Measurements from ENCODE around the gene RIBC2.
"Not testable (repeated sequence)": the region's sequence is repeated elsewhere in the genome, so short reads cannot be mapped to it uniquely, and the experiment has no call there.

RIBC2 gene

DNA sequence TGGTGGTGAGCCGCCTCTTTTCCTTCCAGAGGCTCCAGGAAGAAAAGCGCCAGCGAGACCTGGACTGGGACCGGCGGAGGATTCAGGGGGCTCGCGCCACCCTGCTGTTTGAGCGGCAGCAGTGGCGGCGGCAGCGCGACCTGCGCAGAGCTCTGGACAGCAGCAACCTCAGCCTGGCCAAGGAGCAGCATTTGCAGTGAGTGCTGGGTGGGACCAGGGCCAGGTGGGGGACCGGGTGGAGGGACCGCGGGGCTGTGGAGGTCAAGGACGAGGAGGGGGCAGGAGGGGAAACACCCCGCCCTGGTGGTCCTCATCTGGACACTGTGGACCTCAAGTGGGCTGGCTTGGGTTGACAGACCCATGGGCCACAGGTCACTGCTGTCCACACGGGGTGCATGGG lies 17.4 kb downstream of the RIBC2 start:
- no peak overlapping the region for H3K4me2 ChIP-seq (ENCODE audit: low read length)
- TF ChIP-seq, protein P1, sequence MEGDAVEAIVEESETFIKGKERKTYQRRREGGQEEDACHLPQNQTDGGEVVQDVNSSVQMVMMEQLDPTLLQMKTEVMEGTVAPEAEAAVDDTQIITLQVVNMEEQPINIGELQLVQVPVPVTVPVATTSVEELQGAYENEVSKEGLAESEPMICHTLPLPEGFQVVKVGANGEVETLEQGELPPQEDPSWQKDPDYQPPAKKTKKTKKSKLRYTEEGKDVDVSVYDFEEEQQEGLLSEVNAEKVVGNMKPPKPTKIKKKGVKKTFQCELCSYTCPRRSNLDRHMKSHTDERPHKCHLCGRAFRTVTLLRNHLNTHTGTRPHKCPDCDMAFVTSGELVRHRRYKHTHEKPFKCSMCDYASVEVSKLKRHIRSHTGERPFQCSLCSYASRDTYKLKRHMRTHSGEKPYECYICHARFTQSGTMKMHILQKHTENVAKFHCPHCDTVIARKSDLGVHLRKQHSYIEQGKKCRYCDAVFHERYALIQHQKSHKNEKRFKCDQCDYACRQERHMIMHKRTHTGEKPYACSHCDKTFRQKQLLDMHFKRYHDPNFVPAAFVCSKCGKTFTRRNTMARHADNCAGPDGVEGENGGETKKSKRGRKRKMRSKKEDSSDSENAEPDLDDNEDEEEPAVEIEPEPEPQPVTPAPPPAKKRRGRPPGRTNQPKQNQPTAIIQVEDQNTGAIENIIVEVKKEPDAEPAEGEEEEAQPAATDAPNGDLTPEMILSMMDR (IDR thresholded peaks at IDR 0.05): no peak
- no peaks in the 10 kb centered on the region for H3K36me3 ChIP-seq (ENCODE audit: control insufficient read depth, insufficient read depth, low read length)
- H3K27ac ChIP-seq: no peak overlapping the region
- H3K9me3 ChIP-seq (ENCODE audit: control insufficient read depth, low read length): no peaks in the 10 kb centered on the region
- no peak overlapping the region for H2AFZ ChIP-seq
- no peaks in the 10 kb centered on the region for H3K79me2 ChIP-seq
- no peak overlapping the region for H3K4me3 ChIP-seq (ENCODE audit: low read depth, low read length)
- H3K9ac ChIP-seq: no peak overlapping the region
- H3K27me3 ChIP-seq (ENCODE audit: control insufficient read depth, insufficient read depth, low read length): no peaks in the 10 kb centered on the region
- no peaks in the 10 kb centered on the region for H3K4me1 ChIP-seq

DNA sequence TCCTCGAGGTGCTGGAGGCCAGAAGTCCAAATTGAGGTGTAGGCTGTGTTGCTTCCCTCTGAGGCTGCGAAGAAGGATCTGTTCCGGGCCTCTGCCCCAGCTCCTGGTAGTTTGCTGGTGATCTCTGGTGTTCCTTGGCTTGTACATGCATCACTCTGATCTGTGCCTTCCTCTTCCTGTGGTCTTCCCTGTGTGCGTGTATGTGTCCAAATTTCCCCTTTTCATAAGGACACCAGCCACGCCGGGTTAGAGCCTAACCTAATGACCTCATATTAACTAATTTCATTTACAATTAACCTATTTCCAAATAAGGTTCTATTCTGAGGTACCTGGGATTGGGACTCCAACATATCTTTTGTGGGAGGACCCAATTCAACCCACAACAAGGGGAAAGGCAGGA lies 21.5 kb downstream of the RIBC2 start:
- H3K4me2 ChIP-seq (ENCODE audit: low read length): no peak overlapping the region
- H3K27me3 ChIP-seq (ENCODE audit: control insufficient read depth, insufficient read depth, low read length): no peaks in the 10 kb centered on the region
- no peak overlapping the region for H3K4me3 ChIP-seq (ENCODE audit: low read depth, low read length)
- TF ChIP-seq, protein P1 (IDR thresholded peaks at IDR 0.05): no peak
- no peaks in the 10 kb centered on the region for H3K9me3 ChIP-seq (ENCODE audit: control insufficient read depth, low read length)
- no peaks in the 10 kb centered on the region for H3K4me1 ChIP-seq
- H3K27ac ChIP-seq: peak overlapping the region; percentile 47
- H3K9ac ChIP-seq: no peak overlapping the region
- no peaks in the 10 kb centered on the region for H3K36me3 ChIP-seq (ENCODE audit: control insufficient read depth, insufficient read depth, low read length)
- H3K79me2 ChIP-seq: no peaks in the 10 kb centered on the region
- H2AFZ ChIP-seq: peak overlapping the region; percentile 57

DNA sequence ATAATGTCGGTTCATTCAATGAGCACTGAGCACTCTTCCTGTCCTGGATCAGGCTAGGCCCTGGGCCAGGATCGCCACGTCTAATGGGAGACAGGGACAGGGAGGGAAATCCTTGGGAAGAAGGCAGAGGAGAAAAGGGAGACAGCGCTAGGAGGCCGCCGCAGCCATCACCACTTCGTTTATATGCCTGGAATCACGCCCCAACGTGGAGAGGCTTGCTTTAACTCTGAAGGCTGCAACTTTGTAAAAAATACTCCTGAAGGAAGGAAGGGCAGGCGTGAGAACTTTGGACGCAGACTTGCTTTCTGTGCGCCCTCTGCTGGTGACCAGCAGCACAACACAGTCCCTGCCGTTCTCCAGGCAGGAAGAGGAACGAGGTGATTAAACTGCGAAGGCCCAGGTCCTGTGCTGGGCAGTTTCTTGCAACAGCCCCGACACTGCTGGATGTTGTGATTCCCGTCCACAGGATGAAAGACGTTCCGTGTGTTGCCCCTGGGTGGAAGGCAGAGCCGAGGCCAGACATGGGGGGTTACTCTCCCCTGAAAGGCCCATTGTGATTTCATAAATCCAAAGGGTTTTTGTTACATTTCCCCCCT lies 22.1 kb downstream of the RIBC2 start:
- H3K36me3 ChIP-seq (ENCODE audit: control insufficient read depth, insufficient read depth, low read length): no peaks in the 10 kb centered on the region
- H3K9me3 ChIP-seq (ENCODE audit: control insufficient read depth, low read length): no peaks in the 10 kb centered on the region
- peak overlapping the region; percentile 17 for H3K4me2 ChIP-seq (ENCODE audit: low read length)
- no peaks in the 10 kb centered on the region for H3K4me1 ChIP-seq
- TF ChIP-seq, protein P1 (IDR thresholded peaks at IDR 0.05): peak; percentile 77
- no peak overlapping the region for H3K9ac ChIP-seq
- H3K27me3 ChIP-seq (ENCODE audit: control insufficient read depth, insufficient read depth, low read length): no peaks in the 10 kb centered on the region
- no peaks in the 10 kb centered on the region for H3K79me2 ChIP-seq
- H2AFZ ChIP-seq: peak overlapping the region; percentile 57
- no peak overlapping the region for H3K4me3 ChIP-seq (ENCODE audit: low read depth, low read length)
- H3K27ac ChIP-seq: peak overlapping the region; percentile 47

DNA sequence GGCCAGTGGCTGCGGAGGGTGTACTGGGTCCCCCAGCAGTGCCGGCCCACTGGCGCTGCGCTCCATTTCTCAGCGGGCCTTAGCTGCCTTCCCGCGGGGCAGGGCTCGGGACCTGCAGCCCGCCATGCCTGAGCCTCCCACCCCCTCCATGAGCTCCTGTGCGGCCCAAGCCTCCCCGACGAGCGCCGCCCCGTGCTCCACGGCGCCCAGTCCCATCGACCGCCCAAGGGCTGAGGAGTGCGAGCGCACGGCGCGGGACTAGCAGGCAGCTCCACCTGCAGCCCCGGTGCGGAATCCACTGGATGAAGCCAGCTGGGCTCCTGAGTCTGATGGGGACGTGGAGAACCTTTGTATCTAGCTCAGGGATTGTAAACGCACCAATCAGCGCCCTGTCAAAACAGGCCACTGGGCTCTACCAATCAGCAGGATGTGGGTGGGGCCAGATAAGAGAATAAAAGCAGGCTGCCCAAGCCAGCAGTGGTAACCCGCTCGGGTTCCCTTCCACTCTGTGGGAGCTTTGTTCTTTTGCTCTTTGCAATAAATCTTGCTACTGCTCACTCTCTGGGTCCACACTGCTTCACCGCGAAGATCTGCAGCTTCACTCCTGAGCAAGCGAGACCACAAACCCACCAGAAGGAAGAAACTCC lies 23.5 kb downstream of the RIBC2 start:
- H3K27me3 ChIP-seq (ENCODE audit: control insufficient read depth, insufficient read depth, low read length); H3K9ac ChIP-seq; H3K79me2 ChIP-seq; H3K4me1 ChIP-seq; H3K4me3 ChIP-seq (ENCODE audit: low read depth, low read length); H3K4me2 ChIP-seq (ENCODE audit: low read length); H3K27ac ChIP-seq; H2AFZ ChIP-seq; H3K9me3 ChIP-seq (ENCODE audit: control insufficient read depth, low read length); H3K36me3 ChIP-seq (ENCODE audit: control insufficient read depth, insufficient read depth, low read length): not testable (repeated sequence)

DNA sequence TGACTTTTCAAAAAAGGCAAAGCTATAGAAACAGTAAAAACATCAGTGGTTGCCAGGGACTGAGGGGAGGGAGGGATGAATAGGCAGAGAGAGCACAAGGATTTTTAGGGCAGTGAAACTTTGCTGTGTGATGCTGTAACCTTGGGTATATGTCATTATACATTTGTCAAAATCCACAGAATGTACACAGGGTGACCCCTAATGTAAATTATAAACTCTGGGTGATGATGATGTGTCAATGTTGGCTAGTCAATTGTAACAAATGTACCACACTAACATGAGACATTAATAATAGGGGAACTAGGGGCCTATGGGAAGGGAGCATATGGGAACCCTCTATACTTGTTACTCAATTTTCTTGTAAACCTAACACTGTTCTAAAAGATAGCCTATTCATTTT lies 24.8 kb downstream of the RIBC2 start:
- H3K9me3 ChIP-seq (ENCODE audit: control insufficient read depth, low read length): no peaks in the 10 kb centered on the region
- no peak overlapping the region for H3K9ac ChIP-seq
- TF ChIP-seq, protein P1 (IDR thresholded peaks at IDR 0.05): no peak
- no peaks in the 10 kb centered on the region for H3K79me2 ChIP-seq
- no peaks in the 10 kb centered on the region for H3K27me3 ChIP-seq (ENCODE audit: control insufficient read depth, insufficient read depth, low read length)
- peaks cover 3% of the 10 kb centered on the region for H3K4me1 ChIP-seq
- no peaks in the 10 kb centered on the region for H3K36me3 ChIP-seq (ENCODE audit: control insufficient read depth, insufficient read depth, low read length)
- H3K4me2 ChIP-seq (ENCODE audit: low read length): no peak overlapping the region
- no peak overlapping the region for H3K27ac ChIP-seq
- no peak overlapping the region for H2AFZ ChIP-seq
- no peak overlapping the region for H3K4me3 ChIP-seq (ENCODE audit: low read depth, low read length)

DNA sequence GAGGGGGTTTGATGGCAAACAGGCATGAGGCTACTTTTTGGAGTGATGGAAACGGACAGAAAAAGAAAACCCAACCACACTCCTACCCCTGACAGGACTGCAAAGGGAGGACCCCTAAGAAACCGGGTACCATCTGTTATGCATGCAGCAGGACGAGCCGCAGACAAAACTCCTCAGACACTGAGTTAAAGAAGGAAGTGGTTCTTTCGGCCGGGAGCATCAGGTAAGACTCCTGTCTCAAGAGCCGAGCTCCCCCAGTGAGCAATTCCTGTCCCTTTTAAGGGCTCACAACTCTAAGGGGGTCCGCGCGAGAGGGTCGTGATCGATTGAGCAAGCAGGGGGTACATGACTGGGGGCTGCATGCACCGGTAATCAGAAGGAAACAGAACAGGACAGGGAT lies 27.2 kb downstream of the RIBC2 start:
- H3K9me3 ChIP-seq (ENCODE audit: control insufficient read depth, low read length); H3K4me3 ChIP-seq (ENCODE audit: low read depth, low read length); H3K9ac ChIP-seq; H3K4me2 ChIP-seq (ENCODE audit: low read length); H3K27me3 ChIP-seq (ENCODE audit: control insufficient read depth, insufficient read depth, low read length); H3K36me3 ChIP-seq (ENCODE audit: control insufficient read depth, insufficient read depth, low read length); H3K4me1 ChIP-seq; H3K79me2 ChIP-seq; H3K27ac ChIP-seq: not testable (repeated sequence)
- peak overlapping the region; percentile 64 for H2AFZ ChIP-seq

Measured in parathyroid adenoma (tissue), 2 donors.